HCT116 (cell line): Measurements from ENCODE around the gene MIAT. TPM values are rescaled to one million over a fixed set of nuclear protein-coding genes. Genes with fewer than 3 reads are reported as not detected.

Experiments
- ATAC-seq: fragments of 200-7000 bp; cut with Tn5 transposase; 2 replicates; pipeline ENCODE4 v1.9.1; 2020; ENCODE audit warnings: mild to moderate bottlenecking, moderate library complexity
- BruUV-seq: library from RNA; stranded (reverse); fragments of 400-500 nt; replicated peaks from 2 replicates; lab custom pipeline; 2021; lab: Mats Ljungman, UMichigan
- CTCF ChIA-PET: fragments of 300-600 bp; sonication (Branson Sonifier 250); formaldehyde crosslinking; loops from one replicate; lab custom pipeline; 2021; ENCODE audit warnings: antibody characterized with exemption; lab: Charles Lee
- POLR2A ChIA-PET: fragments of 300-600, 350-600 bp; sonication (Branson Sonifier 250); formaldehyde crosslinking; loops from one replicate; lab custom pipeline; 2021; ENCODE audit warnings: antibody characterized with exemption; lab: Charles Lee
- RAD21 ChIA-PET, 2 experiments: fragments of 300-600 bp; sonication (Branson Sonifier 250); formaldehyde crosslinking; loops; one replicate each; lab custom pipeline; 2023; ENCODE audit warnings: low total read pairs in 2 of 2; ENCODE audit not compliant: uncharacterized antibody in 2 of 2, unreplicated experiment in 2 of 2, low non-redundant PET in 1 of 2; lab: Charles Lee
- DNase-seq: peaks from one replicate; pipeline ENCODE4 v3.0.0-alpha.2; 2010; ENCODE audit warnings: low read depth, low spot score
- H2AFZ ChIP-seq: fragments of 200-600 bp; shearing (Covaris generic), sonication (generic); 2 replicates; pipeline ENCODE4 v1.6.1; 2017; ENCODE audit warnings: low read depth, mixed run types, mixed read lengths, antibody characterized with exemption, low read length; ENCODE audit not compliant: poor library complexity, severe bottlenecking
- H3K27ac ChIP-seq: 2 replicates; pipeline ENCODE4 v1.5.1; 2012; ENCODE audit warnings: low read depth, low read length
- H3K27me3 ChIP-seq: fragments of 200-600 bp; sonication (generic); 2 replicates; pipeline ENCODE4 v1.6.1; 2016; ENCODE audit warnings: mixed run types, low read length, mixed read lengths; ENCODE audit not compliant: insufficient read depth
- H3K36me3 ChIP-seq, 2 experiments: fragments of 200-500 bp in 1 of 2; fragments of 200-600 bp in 1 of 2; sonication (Bioruptor generic) in 1 of 2; sonication (generic) in 1 of 2; 2 replicates each; pipeline versions ENCODE4 v1.5.1 to v1.6.1; 2014 to 2016; ENCODE audit warnings: low read length in 2 of 2, inconsistent platforms in 1 of 2, mixed read lengths in 1 of 2, mixed run types in 1 of 2; ENCODE audit not compliant: insufficient read depth in 2 of 2, control insufficient read depth in 1 of 2
- H3K4me1 ChIP-seq, 2 experiments: fragments of 200-600 bp in 1 of 2; sonication (generic) in 1 of 2; 2 replicates each; pipeline versions ENCODE4 v1.5.1 to v1.6.1; 2012 to 2017; ENCODE audit warnings: low read length in 2 of 2, inconsistent platforms in 1 of 2, mild to moderate bottlenecking in 1 of 2, mixed read lengths in 1 of 2, mixed run types in 1 of 2, moderate library complexity in 1 of 2; ENCODE audit not compliant: insufficient read depth in 2 of 2, control insufficient read depth in 1 of 2
- H3K4me2 ChIP-seq: fragments of 200-600 bp; sonication (generic); 2 replicates; pipeline ENCODE4 v1.6.1; 2017; ENCODE audit warnings: mixed run types, low read length, mixed read lengths
- H3K4me3 ChIP-seq, 2 experiments: fragments of 200-600 bp in 1 of 2; sonication (generic) in 1 of 2; replicated peaks in 1 of 2; 2 replicates each; pipeline ENCODE4 v1.5.1; 2011 to 2016; ENCODE audit warnings: low read length in 2 of 2, control low read depth in 1 of 2, low read depth in 1 of 2, mild to moderate bottlenecking in 1 of 2, mixed read lengths in 1 of 2, mixed run types in 1 of 2
- H3K79me2 ChIP-seq: fragments of 200-600 bp; sonication (generic); 2 replicates; pipeline ENCODE4 v1.6.1; 2017; ENCODE audit warnings: mild to moderate bottlenecking, mixed run types, low read length, moderate library complexity, mixed read lengths; ENCODE audit not compliant: insufficient read depth
- H3K9ac ChIP-seq: fragments of 200-600 bp; sonication (generic); 2 replicates; pipeline ENCODE4 v1.6.1; 2016; ENCODE audit warnings: low read length, mixed read lengths
- H3K9me2 ChIP-seq: fragments of 200-600 bp; sonication (generic), shearing (Covaris generic); 2 replicates; pipeline ENCODE4 v1.6.1; 2017; ENCODE audit warnings: mixed run types, mild to moderate bottlenecking, moderate library complexity; ENCODE audit not compliant: insufficient read depth
- H3K9me3 ChIP-seq, 2 experiments: fragments of 200-500 bp in 1 of 2; fragments of 200-600 bp in 1 of 2; sonication (Bioruptor generic) in 1 of 2; sonication (generic) in 1 of 2; 2 replicates each; pipeline ENCODE4 v1.6.1; 2014 to 2017; ENCODE audit warnings: low read length in 2 of 2, mixed read lengths in 2 of 2, inconsistent platforms in 1 of 2, low read depth in 1 of 2, mild to moderate bottlenecking in 1 of 2, mixed run types in 1 of 2, moderate library complexity in 1 of 2; ENCODE audit not compliant: control insufficient read depth in 1 of 2, insufficient read depth in 1 of 2
- H4K20me1 ChIP-seq: fragments of 200-600 bp; sonication (generic), shearing (Covaris generic); 2 replicates; pipeline ENCODE4 v1.6.1; 2017; ENCODE audit warnings: mixed run types, mild to moderate bottlenecking, moderate library complexity; ENCODE audit not compliant: insufficient read depth
- CEBPB ChIP-seq: IDR thresholded peaks from 2 replicates; pipeline ENCODE4 v1.6.1; 2012; ENCODE audit warnings: low read depth
- EGR1 ChIP-seq: IDR thresholded peaks from 2 replicates; pipeline ENCODE4 v1.6.1; 2012; ENCODE audit warnings: low read depth
- ELF1 ChIP-seq: IDR thresholded peaks from 2 replicates; pipeline ENCODE4 v1.6.1; 2012; ENCODE audit warnings: low read depth, borderline replicate concordance
- EZH2 ChIP-seq: fragments of 200-600 bp; sonication (generic); IDR thresholded peaks from 2 replicates; pipeline ENCODE4 v1.6.1; 2017; ENCODE audit warnings: antibody characterized with exemption, mixed run types
- EZH2phosphoT487 ChIP-seq: fragments of 200-600 bp; IDR thresholded peaks from 2 replicates; pipeline ENCODE4 v1.6.1; 2018; ENCODE audit warnings: antibody characterized with exemption, borderline replicate concordance
- FOSL1 ChIP-seq: IDR thresholded peaks from 2 replicates; pipeline ENCODE4 v1.6.1; 2012; ENCODE audit warnings: low read depth
- JUND ChIP-seq: IDR thresholded peaks from 2 replicates; pipeline ENCODE4 v1.6.1; 2012
- MAX ChIP-seq: IDR thresholded peaks from 2 replicates; pipeline ENCODE4 v1.6.1; 2012
- POLR2A ChIP-seq: IDR thresholded peaks from 2 replicates; pipeline ENCODE4 v1.7.0; 2011; ENCODE audit warnings: borderline replicate concordance; ENCODE audit not compliant: insufficient read depth, insufficient read length; ENCODE audit errors: extremely low read depth
- POLR2AphosphoS5 ChIP-seq: IDR thresholded peaks from 2 replicates; pipeline ENCODE4 v1.6.1; 2011; ENCODE audit warnings: mild to moderate bottlenecking, low read depth, low read length, moderate library complexity
- RAD21 ChIP-seq: IDR thresholded peaks from 2 replicates; pipeline ENCODE4 v1.6.1; 2012; ENCODE audit warnings: low read depth, mild to moderate bottlenecking
- REST ChIP-seq: IDR thresholded peaks from 2 replicates; pipeline ENCODE4 v1.6.1; 2012; ENCODE audit warnings: low read depth
- SIN3A ChIP-seq: IDR thresholded peaks from 2 replicates; pipeline ENCODE4 v1.6.1; 2012; ENCODE audit warnings: low read depth
- SP1 ChIP-seq: IDR thresholded peaks from 2 replicates; pipeline ENCODE4 v1.6.1; 2012; ENCODE audit warnings: low read depth
- SRF ChIP-seq: IDR thresholded peaks from 2 replicates; pipeline ENCODE4 v1.6.1; 2012; ENCODE audit warnings: low read depth
- TCF7L2 ChIP-seq: IDR thresholded peaks from 2 replicates; pipeline ENCODE4 v1.7.0; 2011; ENCODE audit warnings: borderline replicate concordance, inconsistent platforms; ENCODE audit not compliant: insufficient read depth, insufficient read length; ENCODE audit errors: extremely low read depth
- YY1 ChIP-seq: IDR thresholded peaks from 2 replicates; pipeline ENCODE4 v1.6.1; 2011; ENCODE audit warnings: low read length, low read depth, moderate library complexity, mild to moderate bottlenecking; ENCODE audit not compliant: insufficient replicate concordance; ENCODE audit errors: extremely low read depth
- ZBTB33 ChIP-seq: IDR thresholded peaks from 2 replicates; pipeline ENCODE4 v1.6.1; 2011; ENCODE audit warnings: mild to moderate bottlenecking, low read length, moderate library complexity; ENCODE audit not compliant: insufficient replicate concordance; ENCODE audit errors: extremely low read depth
- ZFX ChIP-seq: fragments of 450-650 bp; IDR thresholded peaks from 2 replicates; pipeline ENCODE4 v1.6.1; 2017
- ZNF274 ChIP-seq: fragments of 200-500 bp; sonication (Bioruptor generic); IDR thresholded peaks from 2 replicates; pipeline ENCODE4 v1.6.1; 2014; ENCODE audit warnings: mild to moderate bottlenecking, low read depth, low read length, inconsistent platforms
- intact Hi-C: fragments of 100-400 bp; cut with micrococcal nuclease; formaldehyde crosslinking; loops from 2 replicates; pipeline ENCODE4 v1.10.0; 2022
- total RNA-seq: library from RNA; stranded (reverse); gene quantifications from one replicate; pipeline ENCODE4 v1.2.1, GENCODE V29; 2021; ENCODE audit not compliant: unreplicated experiment

Gene MIAT
- total RNA-seq, 1 experiment from 2014 or later = 0.54 TPM

- no TSS peak for BruUV-seq
- H3K9me3 ChIP-seq = no peaks in the 10 kb centered on the region
- TF ChIP-seq MAX (no peak), TCF7L2 (no peak), ZFX (no peak), JUND (no peak), SP1 (no peak), ELF1 (no peak), FOSL1 (no peak), YY1 (no peak), SRF (no peak), EZH2 (no peak), CEBPB (no peak), ZNF274 (no peak), REST (no peak), RAD21 (no peak), EGR1 (no peak), SIN3A (no peak), POLR2AphosphoS5 (no peak), ZBTB33 (no peak), POLR2A (no peak), EZH2phosphoT487 (no peak)
- H3K79me2 ChIP-seq = no peaks in the 10 kb centered on the region
- DNase-seq (no peak), ATAC-seq (no peak)
- H4K20me1 ChIP-seq = no peaks in the 10 kb centered on the region
- no peak overlapping the region for H3K4me2 ChIP-seq
- no peak overlapping the region for H3K27ac ChIP-seq
- RAD21 ChIA-PET = no interaction called here
- POLR2A ChIA-PET = no interaction called here
- H3K36me3 ChIP-seq = no peaks in the 10 kb centered on the region
- no peak overlapping the region for H3K9ac ChIP-seq
- no peak overlapping the region for H2AFZ ChIP-seq
- intact Hi-C loops = no loop called here
- no peaks in the 10 kb centered on the region for H3K27me3 ChIP-seq
- peaks cover 0 to 11% of the 10 kb centered on the region in 2 experiments; a peak in 2 of 4 replicates for H3K4me1 ChIP-seq
- no peak overlapping the region for H3K4me3 ChIP-seq
- CTCF ChIA-PET = no interaction called here
- H3K9me2 ChIP-seq = no peaks in the 10 kb centered on the region
Measured at GRCh38 chr22:26715392-26715936, 58.1 kb downstream of the MIAT start.
